Activated CD4-positive, CD25-positive, alpha-beta regulatory T cell treated with anti-CD3 and anti-CD28 coated beads, Interleukin-2, amount 50 U/mL, for 16 hours (primary cell): ENCODE measurements around the gene BFSP2.
"Not testable (repeated sequence)": the region's sequence is repeated elsewhere in the genome, so short reads cannot be mapped to it uniquely, and the experiment has no call there.

Experiments
- DNase-seq: peaks from one replicate; pipeline ENCODE4 v3.0.0-alpha.2; 2020; ENCODE audit warnings: low read depth, low spot score

Gene BFSP2

GRCh38 chr3:133515127-133515526 lies 115.3 kb downstream of the BFSP2 start:
- DNase-seq, result no peak

GRCh38 chr3:133520286-133520685 lies 120.4 kb downstream of the BFSP2 start:
- DNase-seq, result no peak

GRCh38 chr3:133520938-133521337 lies 121.1 kb downstream of the BFSP2 start:
- not testable (repeated sequence) for DNase-seq

- no peak for DNase-seq
These were observed 122.1 kb downstream of the BFSP2 start for GRCh38 chr3:133521946-133522345.

- DNase-seq, result not testable (repeated sequence)
These were observed 123.9 kb downstream of the BFSP2 start for GRCh38 chr3:133523758-133524157.
